Measurements from ENCODE around the gene MAPK8IP1.

DNA sequence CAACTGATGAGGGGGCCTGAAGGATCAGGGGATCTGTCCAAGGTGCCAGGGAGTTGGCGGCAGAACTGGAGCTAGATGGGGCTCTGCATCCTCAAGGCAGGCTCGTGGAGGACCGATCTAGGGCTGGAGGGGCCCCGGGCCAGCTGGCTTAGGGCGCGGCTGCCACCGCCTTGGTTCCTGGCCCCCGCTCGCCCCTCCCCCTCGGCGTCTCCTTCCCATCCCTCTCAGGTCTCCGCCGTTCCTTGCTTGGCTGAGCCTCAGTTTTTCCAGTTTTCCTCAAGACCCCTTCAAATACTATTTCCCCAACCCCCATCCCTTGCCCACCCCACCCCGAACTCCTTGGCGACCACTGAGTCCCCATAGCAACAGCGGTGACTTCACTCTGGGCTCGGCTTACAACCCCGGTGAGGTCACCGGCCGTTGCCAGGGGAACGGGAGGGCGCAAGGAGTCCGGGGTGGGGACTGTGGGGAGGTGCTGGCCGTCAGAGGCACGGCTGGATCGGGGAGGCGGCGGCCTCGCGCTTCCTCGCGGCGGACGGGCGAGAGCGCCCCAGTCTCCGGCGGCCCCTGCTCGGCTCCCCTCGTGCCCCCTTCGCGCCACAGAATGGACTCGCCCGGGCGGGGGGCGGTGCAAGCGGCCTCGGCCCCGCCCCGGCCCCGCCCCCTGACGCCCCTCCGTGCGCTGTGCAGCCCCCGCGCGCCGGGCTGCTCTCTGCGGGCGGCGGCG is 14.2 kb downstream of the MAPK8IP1 start:
- no peak for TF ChIP-seq EZH2 (IDR thresholded peaks at IDR 0.05; ENCODE audit: low read depth, unreplicated experiment)
- no peak for TF ChIP-seq POLR2AphosphoS5 (IDR thresholded peaks at IDR 0.05; ENCODE audit: low read depth)
- TF ChIP-seq, protein P1, sequence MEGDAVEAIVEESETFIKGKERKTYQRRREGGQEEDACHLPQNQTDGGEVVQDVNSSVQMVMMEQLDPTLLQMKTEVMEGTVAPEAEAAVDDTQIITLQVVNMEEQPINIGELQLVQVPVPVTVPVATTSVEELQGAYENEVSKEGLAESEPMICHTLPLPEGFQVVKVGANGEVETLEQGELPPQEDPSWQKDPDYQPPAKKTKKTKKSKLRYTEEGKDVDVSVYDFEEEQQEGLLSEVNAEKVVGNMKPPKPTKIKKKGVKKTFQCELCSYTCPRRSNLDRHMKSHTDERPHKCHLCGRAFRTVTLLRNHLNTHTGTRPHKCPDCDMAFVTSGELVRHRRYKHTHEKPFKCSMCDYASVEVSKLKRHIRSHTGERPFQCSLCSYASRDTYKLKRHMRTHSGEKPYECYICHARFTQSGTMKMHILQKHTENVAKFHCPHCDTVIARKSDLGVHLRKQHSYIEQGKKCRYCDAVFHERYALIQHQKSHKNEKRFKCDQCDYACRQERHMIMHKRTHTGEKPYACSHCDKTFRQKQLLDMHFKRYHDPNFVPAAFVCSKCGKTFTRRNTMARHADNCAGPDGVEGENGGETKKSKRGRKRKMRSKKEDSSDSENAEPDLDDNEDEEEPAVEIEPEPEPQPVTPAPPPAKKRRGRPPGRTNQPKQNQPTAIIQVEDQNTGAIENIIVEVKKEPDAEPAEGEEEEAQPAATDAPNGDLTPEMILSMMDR (conservative IDR thresholded peaks at IDR 0.05; ENCODE audit: low read depth in 2 of 2): 0 out of 4 replicates have a peak, but pooled peaks of 1 of the 2 experiments have one; percentile 6
- TF ChIP-seq CREB1 (CRISPR knock-in tag; IDR thresholded peaks at IDR 0.05; ENCODE audit: low read depth): peak; percentile 77
- TF ChIP-seq, protein P2, sequence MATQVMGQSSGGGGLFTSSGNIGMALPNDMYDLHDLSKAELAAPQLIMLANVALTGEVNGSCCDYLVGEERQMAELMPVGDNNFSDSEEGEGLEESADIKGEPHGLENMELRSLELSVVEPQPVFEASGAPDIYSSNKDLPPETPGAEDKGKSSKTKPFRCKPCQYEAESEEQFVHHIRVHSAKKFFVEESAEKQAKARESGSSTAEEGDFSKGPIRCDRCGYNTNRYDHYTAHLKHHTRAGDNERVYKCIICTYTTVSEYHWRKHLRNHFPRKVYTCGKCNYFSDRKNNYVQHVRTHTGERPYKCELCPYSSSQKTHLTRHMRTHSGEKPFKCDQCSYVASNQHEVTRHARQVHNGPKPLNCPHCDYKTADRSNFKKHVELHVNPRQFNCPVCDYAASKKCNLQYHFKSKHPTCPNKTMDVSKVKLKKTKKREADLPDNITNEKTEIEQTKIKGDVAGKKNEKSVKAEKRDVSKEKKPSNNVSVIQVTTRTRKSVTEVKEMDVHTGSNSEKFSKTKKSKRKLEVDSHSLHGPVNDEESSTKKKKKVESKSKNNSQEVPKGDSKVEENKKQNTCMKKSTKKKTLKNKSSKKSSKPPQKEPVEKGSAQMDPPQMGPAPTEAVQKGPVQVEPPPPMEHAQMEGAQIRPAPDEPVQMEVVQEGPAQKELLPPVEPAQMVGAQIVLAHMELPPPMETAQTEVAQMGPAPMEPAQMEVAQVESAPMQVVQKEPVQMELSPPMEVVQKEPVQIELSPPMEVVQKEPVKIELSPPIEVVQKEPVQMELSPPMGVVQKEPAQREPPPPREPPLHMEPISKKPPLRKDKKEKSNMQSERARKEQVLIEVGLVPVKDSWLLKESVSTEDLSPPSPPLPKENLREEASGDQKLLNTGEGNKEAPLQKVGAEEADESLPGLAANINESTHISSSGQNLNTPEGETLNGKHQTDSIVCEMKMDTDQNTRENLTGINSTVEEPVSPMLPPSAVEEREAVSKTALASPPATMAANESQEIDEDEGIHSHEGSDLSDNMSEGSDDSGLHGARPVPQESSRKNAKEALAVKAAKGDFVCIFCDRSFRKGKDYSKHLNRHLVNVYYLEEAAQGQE (IDR thresholded peaks at IDR 0.05; ENCODE audit: unreplicated experiment): peak; percentile 90
- no peak for TF ChIP-seq ZNF331 (CRISPR knock-in tag; IDR thresholded peaks at IDR 0.05; ENCODE audit: low read depth)
- no peak for TF ChIP-seq EZH2phosphoT487 (IDR thresholded peaks at IDR 0.05; ENCODE audit: unreplicated experiment)
